ENCODE results near the gene IRF9.

DNA sequence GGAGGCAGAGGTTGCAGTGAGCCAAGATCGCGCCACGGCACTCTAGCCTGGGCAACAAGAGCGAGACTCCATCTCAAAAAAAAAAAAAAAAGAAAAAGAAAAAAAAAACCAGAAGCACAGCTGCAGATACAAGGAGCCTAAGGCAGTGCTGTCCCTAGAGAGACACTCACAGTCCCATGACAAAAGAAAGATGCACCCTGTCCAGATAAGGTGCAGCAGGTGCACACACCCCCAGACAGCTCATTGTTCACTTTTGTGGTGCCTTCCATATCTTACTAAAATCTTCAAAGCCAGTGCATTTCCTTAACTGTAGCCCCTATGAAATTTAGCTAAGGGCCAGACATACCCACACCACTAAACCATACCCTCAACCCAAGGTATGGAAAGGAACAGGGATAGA, 38.6 kb upstream of the IRF9 start:
- TF ChIP-seq, protein P1, sequence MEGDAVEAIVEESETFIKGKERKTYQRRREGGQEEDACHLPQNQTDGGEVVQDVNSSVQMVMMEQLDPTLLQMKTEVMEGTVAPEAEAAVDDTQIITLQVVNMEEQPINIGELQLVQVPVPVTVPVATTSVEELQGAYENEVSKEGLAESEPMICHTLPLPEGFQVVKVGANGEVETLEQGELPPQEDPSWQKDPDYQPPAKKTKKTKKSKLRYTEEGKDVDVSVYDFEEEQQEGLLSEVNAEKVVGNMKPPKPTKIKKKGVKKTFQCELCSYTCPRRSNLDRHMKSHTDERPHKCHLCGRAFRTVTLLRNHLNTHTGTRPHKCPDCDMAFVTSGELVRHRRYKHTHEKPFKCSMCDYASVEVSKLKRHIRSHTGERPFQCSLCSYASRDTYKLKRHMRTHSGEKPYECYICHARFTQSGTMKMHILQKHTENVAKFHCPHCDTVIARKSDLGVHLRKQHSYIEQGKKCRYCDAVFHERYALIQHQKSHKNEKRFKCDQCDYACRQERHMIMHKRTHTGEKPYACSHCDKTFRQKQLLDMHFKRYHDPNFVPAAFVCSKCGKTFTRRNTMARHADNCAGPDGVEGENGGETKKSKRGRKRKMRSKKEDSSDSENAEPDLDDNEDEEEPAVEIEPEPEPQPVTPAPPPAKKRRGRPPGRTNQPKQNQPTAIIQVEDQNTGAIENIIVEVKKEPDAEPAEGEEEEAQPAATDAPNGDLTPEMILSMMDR (IDR thresholded peaks at IDR 0.05): no peak
- no peak for TF ChIP-seq POLR2A (IDR thresholded peaks at IDR 0.05)
